HG03139 (cell line): ENCODE data around the gene VTA1.

Experiments used
- ATAC-seq: cut with Tn5 transposase; IDR thresholded peaks from one replicate; pipeline ENCODE4 v1.9.1; 2021; ENCODE audit not compliant: unreplicated experiment

The VTA1 gene

GRCh38 chr6:142262231-142262630, 115.2 kb downstream of the VTA1 start:
- ATAC-seq: no peak

- no peak for ATAC-seq
Measured at GRCh38 chr6:142265476-142265875, 118.4 kb downstream of the VTA1 start.

GRCh38 chr6:142266060-142266459, 119.0 kb downstream of the VTA1 start:
- no peak for ATAC-seq

GRCh38 chr6:142271476-142271875, 124.4 kb downstream of the VTA1 start:
- no peak for ATAC-seq
